GM21360 (cell line): Measurements from ENCODE around the gene IL17C.
"Not testable (repeated sequence)": the region's sequence is repeated elsewhere in the genome, so short reads cannot be mapped to it uniquely, and the experiment has no call there.

ENCODE experiments used
- ATAC-seq: cut with Tn5 transposase; IDR thresholded peaks from one replicate; pipeline ENCODE4 v1.9.1; 2021; ENCODE audit warnings: mild to moderate bottlenecking, moderate library complexity; ENCODE audit not compliant: unreplicated experiment

Gene IL17C

GRCh38 chr16:88609426-88609825, 28.9 kb upstream of the IL17C start:
- not testable (repeated sequence) for ATAC-seq

GRCh38 chr16:88610080-88610479, 28.3 kb upstream of the IL17C start:
- no peak for ATAC-seq

GRCh38 chr16:88610909-88611812, 27.2 kb upstream of the IL17C start:
- ATAC-seq: no peak

- no peak for ATAC-seq
These were observed 25.1 kb upstream of the IL17C start for GRCh38 chr16:88613293-88613692.

GRCh38 chr16:88613911-88614817, 24.2 kb upstream of the IL17C start:
- no peak for ATAC-seq

GRCh38 chr16:88614818-88615580, 23.4 kb upstream of the IL17C start:
- no peak for ATAC-seq

DNA sequence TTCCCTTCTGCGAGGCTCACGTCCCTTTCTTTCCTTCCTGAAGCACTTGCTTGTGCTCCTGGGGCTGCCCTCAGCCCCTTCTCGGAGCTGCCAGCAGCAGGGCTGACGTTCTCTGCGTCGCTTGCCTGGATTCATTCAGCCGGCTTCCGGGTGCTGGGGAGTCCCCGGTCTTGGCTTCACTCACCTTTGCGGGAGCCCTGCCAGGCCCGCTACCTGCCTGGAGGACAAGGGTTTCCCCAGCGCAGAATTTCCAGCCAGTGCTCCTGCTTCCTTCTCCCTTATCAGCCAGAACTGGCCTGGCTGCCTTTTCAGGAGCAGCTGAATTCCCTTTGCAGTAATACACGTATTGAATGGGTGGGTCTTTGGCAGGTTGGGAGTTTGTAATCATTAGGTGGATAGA, 22.1 kb upstream of the IL17C start:
- no peak for ATAC-seq

DNA sequence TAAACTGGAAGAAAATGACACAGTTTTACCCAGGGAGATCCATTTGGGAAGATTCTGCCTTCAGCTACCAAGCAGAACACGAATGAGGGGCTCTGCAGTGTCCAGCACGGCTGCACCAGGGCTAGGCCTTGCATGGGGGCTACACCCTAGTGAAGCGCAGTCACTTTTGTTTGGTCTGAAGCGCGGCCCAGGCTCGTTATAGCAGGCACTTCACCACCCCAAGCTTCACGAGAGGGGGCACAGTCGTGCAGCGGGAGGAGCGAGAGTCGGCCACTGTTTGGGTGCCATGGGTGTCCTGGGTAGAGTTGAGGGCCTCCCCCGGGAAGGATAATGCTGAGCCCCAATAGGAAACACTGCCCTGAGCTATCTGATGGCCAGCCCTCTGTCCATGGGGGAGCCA, 21.6 kb upstream of the IL17C start:
- ATAC-seq: no peak

DNA sequence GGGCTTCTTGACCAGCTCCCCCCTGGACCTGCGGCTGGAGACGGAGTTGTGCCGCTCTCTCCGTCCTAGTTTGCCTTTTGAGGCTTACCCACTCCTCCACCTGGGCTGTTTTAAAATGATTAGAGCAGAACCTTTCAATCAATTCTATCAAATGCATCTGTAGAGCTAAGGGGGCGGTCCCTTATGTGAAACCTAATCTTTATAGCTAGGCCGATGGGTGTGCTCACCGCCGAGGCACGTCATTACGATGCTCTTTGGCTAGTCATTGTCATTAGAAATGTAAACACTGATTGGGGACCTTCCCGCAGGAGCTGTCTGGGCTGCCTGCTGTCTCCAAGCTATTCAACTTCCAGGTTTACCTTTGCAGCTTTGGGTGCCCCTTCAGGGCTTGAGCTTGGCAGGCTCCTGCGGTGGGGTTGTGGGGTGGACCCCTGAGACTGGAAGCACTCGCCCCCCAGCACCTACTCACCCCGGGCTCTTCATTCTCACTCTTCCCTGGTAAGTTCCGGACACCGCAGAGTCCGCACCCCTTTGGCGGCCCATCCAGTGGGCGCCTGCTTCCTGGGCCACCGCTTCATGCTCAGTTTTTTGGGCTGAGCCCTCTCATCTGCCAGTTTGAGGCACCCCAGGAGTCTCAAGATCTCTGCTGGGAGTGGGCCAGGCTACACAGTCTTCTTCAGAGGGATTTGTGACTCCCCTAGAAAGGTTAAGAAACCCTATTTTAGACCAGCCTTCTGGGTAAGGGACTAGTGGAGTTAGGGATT, 20.9 kb upstream of the IL17C start:
- ATAC-seq: no peak

DNA sequence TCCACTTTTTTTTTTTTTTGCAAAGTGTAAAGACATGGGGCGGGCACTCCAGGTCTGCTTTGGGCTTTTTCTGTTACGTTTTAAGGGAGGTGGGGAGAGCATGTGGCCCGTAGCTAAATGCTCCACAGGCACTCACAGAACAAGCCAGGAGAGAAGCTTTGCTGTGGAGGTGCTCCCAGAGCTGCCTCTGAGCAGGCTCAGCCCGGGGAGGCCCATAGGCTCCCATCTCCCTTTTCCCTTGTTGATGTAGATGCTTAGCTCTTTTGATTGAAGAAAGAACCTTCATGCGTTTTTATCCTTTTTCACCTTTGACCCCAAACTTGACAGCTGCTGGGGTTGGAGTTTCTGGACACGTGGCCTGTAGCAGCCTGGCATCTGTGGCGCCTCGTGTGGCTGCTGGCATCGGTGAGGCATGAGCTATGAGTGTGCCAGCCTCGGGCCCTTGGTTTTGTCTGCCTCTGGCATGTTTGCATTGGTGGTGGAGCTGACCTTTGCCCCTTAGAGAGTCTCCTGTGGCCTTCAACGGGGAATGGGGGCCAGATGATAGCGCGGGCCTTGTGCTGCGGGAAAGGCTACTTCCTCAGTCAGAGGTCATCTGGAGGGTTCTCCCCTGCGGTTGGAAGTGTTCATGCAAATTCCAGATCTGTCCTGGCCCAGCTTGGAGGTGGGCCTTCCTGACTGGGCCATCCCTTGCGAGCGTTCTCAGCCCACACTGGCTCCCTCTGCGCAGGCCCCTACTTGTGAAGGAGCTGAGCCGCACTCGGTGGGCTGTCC, 20.0 kb upstream of the IL17C start:
- ATAC-seq: no peak

DNA sequence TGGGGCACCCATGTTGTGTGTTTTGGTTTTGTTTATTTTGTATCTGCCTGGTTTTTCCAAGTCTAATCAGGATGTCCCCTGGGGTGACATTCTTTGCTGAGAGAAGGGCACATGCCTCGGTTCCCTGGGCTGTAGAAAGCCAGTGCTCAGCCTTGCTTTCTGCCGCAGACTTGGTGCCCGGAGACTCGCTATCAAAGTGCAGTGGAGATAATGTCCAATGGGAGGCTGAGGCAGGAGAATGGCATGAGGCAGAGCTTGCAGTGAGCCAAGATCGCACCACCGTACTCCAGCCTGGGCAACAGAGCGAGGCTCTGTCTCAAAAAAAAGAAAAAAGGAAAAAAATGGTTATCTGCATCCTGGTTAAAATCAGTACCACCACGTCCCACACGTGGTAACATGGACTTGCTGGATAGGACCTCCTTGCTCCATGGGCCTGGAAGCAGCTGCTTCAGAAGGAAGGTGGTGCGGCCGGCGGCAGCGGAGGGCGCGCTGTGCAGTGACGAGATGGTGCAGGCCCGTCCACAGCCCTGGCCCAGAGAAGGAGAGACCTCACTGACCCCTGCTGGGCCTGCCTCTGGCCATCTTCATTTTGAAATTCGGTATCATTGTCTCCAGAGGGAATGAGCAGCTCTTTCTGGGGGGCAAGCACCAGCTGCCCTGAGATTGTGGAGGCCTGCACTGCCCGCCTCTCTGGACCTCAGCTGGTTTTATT, 19.3 kb upstream of the IL17C start:
- no peak for ATAC-seq

GRCh38 chr16:88619859-88620815, 18.2 kb upstream of the IL17C start:
- ATAC-seq: no peak

DNA sequence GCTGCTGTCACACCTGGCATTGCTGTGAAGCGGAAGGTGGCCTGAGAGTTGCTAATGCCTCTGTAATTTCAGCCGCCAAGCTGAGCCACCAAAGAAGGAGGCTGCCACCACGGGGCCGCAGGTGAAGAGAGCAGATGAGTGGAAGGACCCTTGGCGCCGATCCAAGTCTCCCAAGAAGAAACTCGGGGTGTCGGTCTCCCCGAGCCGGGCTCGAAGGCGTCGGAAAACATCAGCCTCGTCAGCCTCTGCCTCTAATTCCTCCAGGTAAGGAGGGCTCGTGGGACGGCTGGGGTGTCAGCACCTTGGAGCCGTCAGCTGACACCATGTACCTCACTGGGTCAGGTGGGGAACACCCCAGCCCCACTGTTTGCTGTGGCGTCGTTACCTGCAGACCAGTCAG, 16.2 kb upstream of the IL17C start:
- ATAC-seq: no peak

- no peak for ATAC-seq
These were observed 15.5 kb upstream of the IL17C start for GRCh38 chr16:88622866-88623265.

- ATAC-seq: no peak
These were observed 14.5 kb upstream of the IL17C start for GRCh38 chr16:88623858-88624257.

DNA sequence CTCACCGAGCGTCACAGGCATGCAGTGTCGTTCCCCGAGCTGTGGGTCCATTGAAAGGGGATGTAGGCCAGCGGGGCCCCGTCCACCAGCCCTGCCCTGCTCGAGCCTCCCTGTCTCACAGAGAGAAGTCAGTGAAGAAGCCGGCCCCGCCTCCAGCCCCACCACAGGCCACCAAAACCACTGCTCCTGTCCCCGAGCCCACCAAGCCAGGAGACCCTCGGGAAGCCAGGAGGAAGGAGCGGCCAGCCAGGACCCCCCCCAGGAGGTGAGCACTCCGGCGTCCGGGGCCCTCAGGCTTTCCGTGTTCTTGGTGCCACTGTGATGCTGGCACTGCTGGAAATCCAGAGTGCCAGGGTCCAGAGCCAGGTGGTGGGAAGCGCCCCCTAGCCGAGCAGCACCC, 13.9 kb upstream of the IL17C start:
- ATAC-seq: no peak

- no peak for ATAC-seq
These were observed 13.3 kb upstream of the IL17C start for GRCh38 chr16:88624977-88625576.
